BJ (cell line): ENCODE data around the gene LRIG2. TPM values are rescaled to one million over a fixed set of nuclear protein-coding genes. Genes with fewer than 3 reads are reported as not detected.
"Not testable (repeated sequence)": the region's sequence is repeated elsewhere in the genome, so short reads cannot be mapped to it uniquely, and the experiment has no call there.

Experiments
- CTCF ChIA-PET: fragments of 350-600 bp; formaldehyde crosslinking; extraction: SDS; loops from one replicate; lab custom pipeline; 2021; ENCODE audit warnings: antibody characterized with exemption, inconsistent platforms; lab: Yijun Ruan, JAX
- POLR2A ChIA-PET: fragments of 300-600 bp; sonication (Branson Sonifier 250); formaldehyde crosslinking; extraction: SDS; loops from one replicate; lab custom pipeline; 2021; ENCODE audit warnings: antibody characterized with exemption; lab: Charles Lee
- DNase-seq: peaks from one replicate; pipeline ENCODE4 v3.0.0-alpha.2; 2011; ENCODE audit warnings: low read depth
- H3K27me3 ChIP-seq: 2 replicates; pipeline ENCODE4 v1.6.0; 2011; ENCODE audit warnings: low read length; ENCODE audit not compliant: control insufficient read depth, insufficient read depth
- H3K36me3 ChIP-seq: 2 replicates; pipeline ENCODE4 v1.5.1; 2011; ENCODE audit warnings: low read length; ENCODE audit not compliant: control insufficient read depth, insufficient read depth
- H3K4me3 ChIP-seq: 2 replicates; pipeline ENCODE4 v1.5.1; 2011; ENCODE audit warnings: low read depth, mild to moderate bottlenecking, control low read depth, low read length
- CTCF ChIP-seq: IDR thresholded peaks from 2 replicates; pipeline ENCODE4 v1.5.1; 2011; ENCODE audit warnings: low read depth, mild to moderate bottlenecking, control low read depth, inconsistent platforms, low read length, moderate library complexity; ENCODE audit not compliant: insufficient read depth
- polyA plus RNA-seq: library from polyadenylated mRNA; depleted of rRNA; stranded (reverse); fragments of >200 nt; gene quantifications from 2 replicates; pipeline ENCODE4 v1.2.3, GENCODE V29; 2011

Gene LRIG2
- polyA plus RNA-seq, 1 experiment, result 5.3 TPM

GRCh38 chr1:113072141-113072756, 749 bp upstream of the LRIG2 start:
- ChIA-PET CTCF (interaction anchor here (0.5 to 3.6 kb wide), 56 partner anchors 12 to 857 kb away, joined by 3 to 69 read pairs (median 4); partner anchors contain the start of genes HIPK1 and PPM1J), POLR2A (interaction anchor here (0.9 to 1.0 kb wide), 2 partner anchors 15 to 135 kb away, joined by 3 to 6 read pairs; no protein-coding TSS in a partner anchor)
- no peak for DNase-seq
- no peak for TF ChIP-seq CTCF
- Histone ChIP-seq H3K36me3 (no peaks in the 10 kb centered on the region), H3K4me3 (peak overlapping the region; percentile 69), H3K27me3 (no peaks in the 10 kb centered on the region)

GRCh38 chr1:113073479-113073950, 517 bp downstream of the LRIG2 start:
- H3K4me3 ChIP-seq, result peak overlapping the region; percentile 69
- ChIA-PET CTCF (interaction anchor here (0.6 to 3.6 kb wide), 46 partner anchors 9 to 856 kb away, joined by 3 to 69 read pairs (median 5); partner anchors contain the start of genes HIPK1 and PPM1J), POLR2A (interaction anchor here (1.0 kb wide), 1 partner anchor 17 kb away, joined by 3 read pairs; no protein-coding TSS in a partner anchor)
- no peaks in the 10 kb centered on the region for H3K36me3 ChIP-seq
- no peak for DNase-seq
- TF ChIP-seq CTCF, result peak; percentile 71
- H3K27me3 ChIP-seq, result no peaks in the 10 kb centered on the region

- Histone ChIP-seq H3K36me3 (peaks cover 2% of the 10 kb centered on the region; the same call in 1 of the 2 replicates), H3K27me3 (no peaks in the 10 kb centered on the region), H3K4me3 (peak overlapping the region; percentile 69)
- ChIA-PET CTCF (interaction anchor here (0.8 to 3.6 kb wide), 8 partner anchors 8 to 268 kb away, joined by 3 to 69 read pairs (median 16); no protein-coding TSS in a partner anchor), POLR2A (no interaction called here)
- no peak for TF ChIP-seq CTCF
- no peak for DNase-seq
Observed at GRCh38 chr1:113074237-113074636, 1.2 kb downstream of the LRIG2 start.

- H3K36me3 ChIP-seq, H3K27me3 ChIP-seq, DNase-seq, H3K4me3 ChIP-seq, POLR2A ChIA-PET: not testable (repeated sequence)
- CTCF ChIA-PET, result interaction anchor here (0.6 to 1.7 kb wide), 2 partner anchors 198 to 651 kb away, joined by 3 to 6 read pairs; no protein-coding TSS in a partner anchor
Observed at GRCh38 chr1:113077978-113078377, 5.0 kb downstream of the LRIG2 start.

GRCh38 chr1:113086541-113086940, 13.5 kb downstream of the LRIG2 start:
- DNase-seq, result no peak
- no peaks in the 10 kb centered on the region; the same call in 1 of the 2 replicates for H3K36me3 ChIP-seq
- H3K4me3 ChIP-seq, result no peak overlapping the region
- no peak for TF ChIP-seq CTCF
- ChIA-PET CTCF (interaction anchor here (3.2 kb wide), 1 partner anchor 14 kb away, joined by 20 read pairs; the partner anchor contains the start of gene LRIG2), POLR2A (no interaction called here)
- H3K27me3 ChIP-seq, result no peaks in the 10 kb centered on the region
